ENCODE data around the gene DNAH11. TPM values are rescaled to one million over a fixed set of nuclear protein-coding genes. Genes with fewer than 3 reads are reported as not detected.

The DNAH11 gene
- total and polyA plus RNA-seq, 2 of the 4 experiments (the other 2 are of a cell fraction), result not detected

Other genes with a start within 250 kb of the DNAH11 start
- 5.6 and 5.9 TPM in 2 replicates for gene SP4, start 115.0 kb upstream of the DNAH11 start, total RNA-seq (2012; rRNA removed)
- gene SP4, start 115.0 kb upstream of the DNAH11 start, polyA plus RNA-seq (2012; rRNA removed), result 0.85 and 0.97 TPM in 2 replicates

Measured in IMR-90 (cell line).